Astrocyte of the hippocampus (primary cell): ENCODE results near the gene COL23A1.
A peak's percentile ranks its signal among the peaks of the same experiment; 100 is the strongest.

Experiments used
- DNase-seq: peaks from one replicate; pipeline ENCODE4 v3.0.0; 2011; ENCODE audit warnings: low read depth, low spot score

Gene COL23A1

GRCh38 chr5:178535299-178536175 lies 54.7 kb downstream of the COL23A1 start:
- peak; percentile 63 for DNase-seq

GRCh38 chr5:178533136-178533535 lies 57.1 kb downstream of the COL23A1 start:
- no peak for DNase-seq

GRCh38 chr5:178532666-178533065 lies 57.5 kb downstream of the COL23A1 start:
- DNase-seq: no peak

- no peak for DNase-seq
Observed at GRCh38 chr5:178532236-178532635, 58.0 kb downstream of the COL23A1 start.

- DNase-seq: no peak
Observed at GRCh38 chr5:178531786-178532185, 58.4 kb downstream of the COL23A1 start.

- no peak for DNase-seq
Observed at GRCh38 chr5:178530526-178530925, 59.7 kb downstream of the COL23A1 start.

- no peak for DNase-seq
Observed at GRCh38 chr5:178529080-178529479, 61.1 kb downstream of the COL23A1 start.

GRCh38 chr5:178527458-178528307 lies 62.5 kb downstream of the COL23A1 start:
- DNase-seq: peak; percentile 25

- DNase-seq: peak; percentile 26
Observed at GRCh38 chr5:178526773-178527457, 63.3 kb downstream of the COL23A1 start.

- no peak for DNase-seq
Observed at GRCh38 chr5:178525906-178526732, 64.1 kb downstream of the COL23A1 start.

- no peak for DNase-seq
Observed at GRCh38 chr5:178524093-178524882, 65.9 kb downstream of the COL23A1 start.

GRCh38 chr5:178522361-178522760 lies 67.8 kb downstream of the COL23A1 start:
- no peak for DNase-seq

GRCh38 chr5:178520851-178521250 lies 69.3 kb downstream of the COL23A1 start:
- DNase-seq: no peak

GRCh38 chr5:178519804-178520203 lies 70.4 kb downstream of the COL23A1 start:
- no peak for DNase-seq

- DNase-seq: no peak
Observed at GRCh38 chr5:178519155-178519554, 71.0 kb downstream of the COL23A1 start.

GRCh38 chr5:178516504-178517235 lies 73.5 kb downstream of the COL23A1 start:
- DNase-seq: no peak

GRCh38 chr5:178515776-178516503 lies 74.3 kb downstream of the COL23A1 start:
- no peak for DNase-seq

GRCh38 chr5:178514851-178515418 lies 75.3 kb downstream of the COL23A1 start:
- no peak for DNase-seq

- DNase-seq: no peak
Observed at GRCh38 chr5:178511172-178511571, 79.0 kb downstream of the COL23A1 start.
